ENCODE measurements around the gene CAPN11.

DNA sequence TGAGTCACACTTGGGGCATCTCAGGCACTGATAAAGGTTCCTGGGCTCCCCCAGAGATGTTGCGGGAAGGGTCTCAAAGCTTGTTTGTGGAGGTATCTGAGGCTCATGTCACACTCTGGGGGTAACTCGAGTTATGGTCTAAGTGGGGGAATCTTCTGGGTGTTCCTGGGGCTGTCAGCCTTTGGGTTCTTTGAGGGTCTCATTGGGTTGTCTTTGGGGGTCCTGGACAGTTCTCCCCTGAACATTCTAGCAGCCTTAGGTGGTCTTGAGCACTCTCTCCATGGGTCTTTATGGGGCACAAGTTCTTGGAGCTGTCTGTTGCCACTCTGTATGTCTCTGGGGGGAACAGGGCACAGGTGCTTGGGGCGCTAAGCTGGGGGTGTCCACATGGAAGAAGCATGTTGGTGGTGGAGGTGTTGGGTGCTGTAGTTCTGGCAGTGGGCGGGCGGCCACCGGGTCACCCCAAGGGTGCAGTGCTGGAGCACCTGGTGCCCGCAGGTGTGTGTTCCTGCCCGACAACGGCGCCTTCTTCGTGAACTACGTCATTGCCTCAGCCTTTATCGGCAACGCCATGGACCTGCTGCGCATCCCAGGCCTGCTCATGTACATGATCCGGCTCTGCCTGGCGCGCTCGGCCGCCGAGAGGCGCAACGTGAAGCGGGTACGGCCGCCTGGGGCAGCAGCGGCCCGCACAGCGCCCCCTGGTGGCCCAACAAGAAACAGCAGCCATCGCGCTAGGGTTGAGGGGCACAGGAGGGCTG is 7.1 kb upstream of the CAPN11 start:
- TF ChIP-seq, protein P1, sequence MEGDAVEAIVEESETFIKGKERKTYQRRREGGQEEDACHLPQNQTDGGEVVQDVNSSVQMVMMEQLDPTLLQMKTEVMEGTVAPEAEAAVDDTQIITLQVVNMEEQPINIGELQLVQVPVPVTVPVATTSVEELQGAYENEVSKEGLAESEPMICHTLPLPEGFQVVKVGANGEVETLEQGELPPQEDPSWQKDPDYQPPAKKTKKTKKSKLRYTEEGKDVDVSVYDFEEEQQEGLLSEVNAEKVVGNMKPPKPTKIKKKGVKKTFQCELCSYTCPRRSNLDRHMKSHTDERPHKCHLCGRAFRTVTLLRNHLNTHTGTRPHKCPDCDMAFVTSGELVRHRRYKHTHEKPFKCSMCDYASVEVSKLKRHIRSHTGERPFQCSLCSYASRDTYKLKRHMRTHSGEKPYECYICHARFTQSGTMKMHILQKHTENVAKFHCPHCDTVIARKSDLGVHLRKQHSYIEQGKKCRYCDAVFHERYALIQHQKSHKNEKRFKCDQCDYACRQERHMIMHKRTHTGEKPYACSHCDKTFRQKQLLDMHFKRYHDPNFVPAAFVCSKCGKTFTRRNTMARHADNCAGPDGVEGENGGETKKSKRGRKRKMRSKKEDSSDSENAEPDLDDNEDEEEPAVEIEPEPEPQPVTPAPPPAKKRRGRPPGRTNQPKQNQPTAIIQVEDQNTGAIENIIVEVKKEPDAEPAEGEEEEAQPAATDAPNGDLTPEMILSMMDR (IDR thresholded peaks at IDR 0.05), result peak; percentile 97 to 99 (median 98)
- no peak for TF ChIP-seq POLR2A (IDR thresholded peaks at IDR 0.05)
